Measurements from ENCODE around the gene SF1.

The SF1 gene

DNA sequence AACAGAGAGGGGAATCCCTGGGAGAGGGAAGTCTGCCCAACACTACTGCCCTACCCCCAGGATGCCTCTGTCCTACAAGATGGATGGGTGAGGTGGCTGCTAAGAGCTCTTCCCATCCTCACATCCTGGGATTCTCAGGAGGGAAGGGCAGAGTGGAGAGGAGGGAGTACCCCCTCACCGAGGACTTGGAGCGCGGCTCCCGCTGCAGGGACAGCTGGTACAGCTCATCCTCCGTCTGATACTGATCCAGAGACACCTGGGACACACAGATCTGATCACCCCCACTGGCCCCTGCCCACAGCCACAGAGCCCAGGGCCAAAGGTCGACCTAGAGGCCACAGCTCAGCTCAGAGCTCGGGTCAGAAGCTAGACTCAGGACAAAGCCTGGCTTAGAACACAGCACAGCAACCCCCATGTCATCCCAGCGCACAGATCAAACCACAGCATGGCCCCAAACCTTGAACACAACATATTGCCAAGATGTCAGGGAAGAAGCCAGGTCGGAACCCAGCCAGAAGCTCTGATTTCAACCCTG is 42.5 kb downstream of the SF1 start:
- Histone ChIP-seq H3K4me1 (ENCODE audit: control insufficient read depth in 2 of 2, insufficient read depth in 1 of 2, low read depth in 1 of 2, low read length in 2 of 2) (peaks cover 4 to 5% of the 10 kb centered on the region in 2 donors), H3K9ac (ENCODE audit: low read depth, low read length, poor library complexity) (peak overlapping the region; percentile 0), H2BK5ac (ENCODE audit: low read length) (no peak overlapping the region), H3K79me1 (ENCODE audit: low read depth, low read length) (no peaks in the 10 kb centered on the region), H3K23ac (ENCODE audit: low read depth, low read length, poor library complexity) (peak overlapping the region; percentile 10), H2BK15ac (ENCODE audit: low read length) (peak overlapping the region; percentile 44), H3K4ac (ENCODE audit: low read length) (no peak overlapping the region), H3K27me3 (ENCODE audit: control insufficient read depth in 3 of 3, insufficient read depth in 3 of 3, low read depth in 1 of 3, low read length in 3 of 3) (peaks cover 0 to 12% (median 4%) of the 10 kb centered on the region in 3 experiments), H3K4me3 (ENCODE audit: low read length in 2 of 2) (no peak overlapping the region), H3K14ac (ENCODE audit: low read length) (no peak overlapping the region), H3K36me3 (replicated peaks in 1 of 2; ENCODE audit: control insufficient read depth in 2 of 2, insufficient read depth in 2 of 2, low read length in 2 of 2) (no peaks in the 10 kb centered on the region), H3K18ac (ENCODE audit: low read length) (peak overlapping the region; percentile 23), H3K4me2 (ENCODE audit: insufficient read depth, low read length, poor library complexity, severe bottlenecking) (no peak overlapping the region), H4K91ac (ENCODE audit: low read depth, low read length, poor library complexity) (no peak overlapping the region), H3K9me3 (replicated peaks in 1 of 2; ENCODE audit: control insufficient read depth in 2 of 2, insufficient read depth in 1 of 2, low read depth in 1 of 2, low read length in 2 of 2) (peaks cover 0 to 2% of the 10 kb centered on the region in 2 donors), H3K27ac (replicated peaks; ENCODE audit: low read length) (no peak overlapping the region), H2AFZ (ENCODE audit: low read length) (no peak overlapping the region), H2AK5ac (ENCODE audit: low read depth, low read length) (no peak overlapping the region), H2BK12ac (ENCODE audit: low read length) (no peak overlapping the region), H2BK120ac (ENCODE audit: low read depth, low read length) (no peak overlapping the region), H4K8ac (ENCODE audit: low read depth, low read length) (no peak overlapping the region)
- no CpG with 5 or more reads among the region's 9 CpGs for WGBS, 2 donors (ENCODE audit: extremely low coverage in 2 of 2, insufficient read length in 2 of 2, insufficient replicate concordance in 1 of 2)
- no peak for DNase-seq (ENCODE audit: low spot score)

DNA sequence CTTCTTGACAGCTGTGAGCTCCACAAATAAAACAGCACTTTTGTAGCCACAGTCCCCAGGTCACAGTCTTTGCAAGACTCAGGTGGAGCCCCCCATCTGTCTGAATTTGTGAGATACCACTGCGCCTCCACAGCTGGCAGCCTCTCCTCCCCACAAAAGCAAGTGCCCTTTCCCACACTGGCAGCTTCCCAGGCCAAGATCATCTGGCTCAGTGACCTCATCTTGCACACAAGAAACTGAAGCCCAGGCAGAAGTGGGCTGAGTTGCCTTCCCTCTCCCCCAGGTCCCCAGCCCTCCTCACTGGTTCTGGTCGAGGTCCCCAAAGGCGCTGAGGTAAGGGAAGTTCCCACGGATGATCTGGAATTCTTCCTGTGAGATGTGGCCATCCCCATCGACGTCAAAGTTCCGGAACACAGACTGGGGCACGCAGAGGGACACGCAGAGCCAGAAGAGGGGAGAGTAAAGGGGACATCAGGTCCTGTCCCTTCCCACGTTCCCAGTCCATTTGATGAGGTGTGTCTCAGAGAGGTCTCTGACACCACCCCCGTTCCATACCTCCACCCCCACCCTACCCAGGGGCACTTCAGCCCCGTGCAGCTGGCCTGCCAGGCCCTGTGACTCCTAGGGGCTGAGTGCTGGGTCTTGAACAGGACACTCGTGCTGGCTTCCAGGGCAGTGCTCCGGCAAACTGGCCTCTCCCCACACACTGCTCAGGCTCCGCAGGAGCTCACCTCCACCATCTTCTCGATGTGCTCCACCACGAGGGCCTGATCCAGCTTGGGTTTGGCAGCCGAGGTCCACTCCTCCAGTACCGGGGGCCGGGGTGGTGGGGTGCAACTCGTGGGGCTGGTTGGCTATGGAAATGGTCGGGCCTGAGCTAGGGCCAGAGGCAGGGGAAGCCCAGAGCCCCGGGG is 43.3 kb downstream of the SF1 start:
- H3K9ac ChIP-seq (ENCODE audit: low read depth, low read length, poor library complexity), result peak overlapping the region; percentile 0
- no peaks in the 10 kb centered on the region for H3K36me3 ChIP-seq (replicated peaks in 1 of 2; ENCODE audit: control insufficient read depth in 2 of 2, insufficient read depth in 2 of 2, low read length in 2 of 2)
- H2AK5ac ChIP-seq (ENCODE audit: low read depth, low read length), result no peak overlapping the region
- no peak overlapping the region for H4K91ac ChIP-seq (ENCODE audit: low read depth, low read length, poor library complexity)
- no peak overlapping the region for H2BK5ac ChIP-seq (ENCODE audit: low read length)
- no peak overlapping the region for H3K4me2 ChIP-seq (ENCODE audit: insufficient read depth, low read length, poor library complexity, severe bottlenecking)
- no peak overlapping the region for H3K4ac ChIP-seq (ENCODE audit: low read length)
- DNase-seq (ENCODE audit: low spot score), result no peak
- H2AFZ ChIP-seq (ENCODE audit: low read length), result no peak overlapping the region
- no CpG with 5 or more reads among the region's 23 CpGs for WGBS, 2 donors (ENCODE audit: extremely low coverage in 2 of 2, insufficient read length in 2 of 2, insufficient replicate concordance in 1 of 2)
- H2BK120ac ChIP-seq (ENCODE audit: low read depth, low read length), result no peak overlapping the region
- peaks cover 0 to under 1% of the 10 kb centered on the region in 2 donors for H3K9me3 ChIP-seq (replicated peaks in 1 of 2; ENCODE audit: control insufficient read depth in 2 of 2, insufficient read depth in 1 of 2, low read depth in 1 of 2, low read length in 2 of 2)
- peaks cover 0 to 4% (median 0%) of the 10 kb centered on the region in 3 experiments for H3K27me3 ChIP-seq (ENCODE audit: control insufficient read depth in 3 of 3, insufficient read depth in 3 of 3, low read depth in 1 of 3, low read length in 3 of 3)
- H3K4me1 ChIP-seq (ENCODE audit: control insufficient read depth in 2 of 2, insufficient read depth in 1 of 2, low read depth in 1 of 2, low read length in 2 of 2), result peaks cover 5% of the 10 kb centered on the region in 2 donors
- H3K18ac ChIP-seq (ENCODE audit: low read length), result no peak overlapping the region
- H3K79me1 ChIP-seq (ENCODE audit: low read depth, low read length), result no peaks in the 10 kb centered on the region
- H3K4me3 ChIP-seq (ENCODE audit: low read length in 2 of 2), result no peak overlapping the region
- H2BK15ac ChIP-seq (ENCODE audit: low read length), result peak overlapping the region; percentile 44
- no peak overlapping the region for H3K23ac ChIP-seq (ENCODE audit: low read depth, low read length, poor library complexity)
- no peak overlapping the region for H3K14ac ChIP-seq (ENCODE audit: low read length)
- H2BK12ac ChIP-seq (ENCODE audit: low read length), result no peak overlapping the region
- H3K27ac ChIP-seq (replicated peaks; ENCODE audit: low read length), result no peak overlapping the region
- no peak overlapping the region for H4K8ac ChIP-seq (ENCODE audit: low read depth, low read length)

DNA sequence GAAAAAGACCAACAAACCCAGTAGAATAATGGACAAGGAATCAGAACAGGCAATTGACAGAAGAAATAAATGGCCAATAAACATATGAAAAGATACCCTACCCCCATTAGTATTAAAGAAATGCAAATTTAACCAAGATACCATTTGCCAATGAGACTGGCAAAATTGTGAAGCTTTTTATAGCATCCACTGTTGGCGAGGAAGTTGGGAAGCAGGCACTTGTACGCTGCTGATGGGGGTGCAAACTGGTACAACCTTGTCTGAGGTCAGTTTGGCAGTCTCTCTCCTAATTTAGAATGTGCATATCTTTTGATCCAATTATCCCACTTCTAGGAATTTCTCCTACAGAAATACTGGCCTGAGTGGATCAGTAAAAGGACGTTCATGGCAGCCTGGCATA is 46.7 kb downstream of the SF1 start:
- H2BK120ac ChIP-seq (ENCODE audit: low read depth, low read length), result no peak overlapping the region
- H2AK5ac ChIP-seq (ENCODE audit: low read depth, low read length), result no peak overlapping the region
- no peak overlapping the region for H3K4me2 ChIP-seq (ENCODE audit: insufficient read depth, low read length, poor library complexity, severe bottlenecking)
- no peaks in the 10 kb centered on the region for H3K9me3 ChIP-seq (replicated peaks in 1 of 2; ENCODE audit: control insufficient read depth in 2 of 2, insufficient read depth in 1 of 2, low read depth in 1 of 2, low read length in 2 of 2)
- H2BK12ac ChIP-seq (ENCODE audit: low read length), result no peak overlapping the region
- H3K4me3 ChIP-seq (ENCODE audit: low read length in 2 of 2), result no peak overlapping the region
- no peak overlapping the region for H3K27ac ChIP-seq (replicated peaks; ENCODE audit: low read length)
- peaks cover 7% of the 10 kb centered on the region in 2 donors for H3K4me1 ChIP-seq (ENCODE audit: control insufficient read depth in 2 of 2, insufficient read depth in 1 of 2, low read depth in 1 of 2, low read length in 2 of 2)
- no peaks in the 10 kb centered on the region for H3K36me3 ChIP-seq (replicated peaks in 1 of 2; ENCODE audit: control insufficient read depth in 2 of 2, insufficient read depth in 2 of 2, low read length in 2 of 2)
- H3K79me1 ChIP-seq (ENCODE audit: low read depth, low read length), result no peaks in the 10 kb centered on the region
- no peak for DNase-seq (ENCODE audit: low spot score)
- H3K4ac ChIP-seq (ENCODE audit: low read length), result no peak overlapping the region
- H3K23ac ChIP-seq (ENCODE audit: low read depth, low read length, poor library complexity), result no peak overlapping the region
- no peak overlapping the region for H4K8ac ChIP-seq (ENCODE audit: low read depth, low read length)
- no peak overlapping the region for H3K18ac ChIP-seq (ENCODE audit: low read length)
- no CpG with 5 or more reads among the region's 3 CpGs for WGBS, 2 donors (ENCODE audit: extremely low coverage in 2 of 2, insufficient read length in 2 of 2, insufficient replicate concordance in 1 of 2)
- H3K27me3 ChIP-seq (ENCODE audit: control insufficient read depth in 3 of 3, insufficient read depth in 3 of 3, low read depth in 1 of 3, low read length in 3 of 3), result no peaks in the 10 kb centered on the region
- H3K14ac ChIP-seq (ENCODE audit: low read length), result no peak overlapping the region
- H2BK5ac ChIP-seq (ENCODE audit: low read length), result no peak overlapping the region
- no peak overlapping the region for H2BK15ac ChIP-seq (ENCODE audit: low read length)
- H4K91ac ChIP-seq (ENCODE audit: low read depth, low read length, poor library complexity), result no peak overlapping the region
- H3K9ac ChIP-seq (ENCODE audit: low read depth, low read length, poor library complexity), result no peak overlapping the region
- H2AFZ ChIP-seq (ENCODE audit: low read length), result no peak overlapping the region

DNA sequence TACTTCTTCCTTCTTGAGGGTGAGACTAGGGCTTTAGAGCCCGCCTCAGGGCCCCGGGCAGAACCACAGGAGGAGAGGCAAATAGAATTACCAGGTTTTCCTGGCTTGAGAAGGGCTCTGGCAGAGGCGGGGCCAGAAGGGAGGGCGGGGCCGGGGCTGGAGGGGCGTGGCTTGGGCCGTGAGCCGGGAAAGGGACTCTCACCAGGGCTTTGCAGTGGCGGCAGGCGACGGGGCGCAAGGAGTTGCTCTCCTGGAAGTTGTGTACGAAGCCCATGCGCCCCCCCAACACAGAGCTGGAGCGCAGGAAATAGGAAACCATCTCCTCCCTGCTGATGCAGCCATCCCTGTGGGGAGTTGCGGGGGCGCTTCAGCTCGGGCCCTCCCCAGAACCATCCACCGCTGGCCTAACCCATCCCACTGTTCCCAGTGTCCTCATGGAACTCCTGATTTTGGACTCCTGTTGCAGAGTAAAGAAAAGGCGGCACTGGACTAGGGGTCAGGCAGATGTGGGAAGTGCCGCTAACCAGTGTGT is 48.4 kb downstream of the SF1 start:
- H3K27ac ChIP-seq (replicated peaks; ENCODE audit: low read length), result no peak overlapping the region
- no CpG with 5 or more reads among the region's 21 CpGs for WGBS, 2 donors (ENCODE audit: extremely low coverage in 2 of 2, insufficient read length in 2 of 2, insufficient replicate concordance in 1 of 2)
- no peaks in the 10 kb centered on the region for H3K36me3 ChIP-seq (replicated peaks in 1 of 2; ENCODE audit: control insufficient read depth in 2 of 2, insufficient read depth in 2 of 2, low read length in 2 of 2)
- H2BK12ac ChIP-seq (ENCODE audit: low read length), result no peak overlapping the region
- DNase-seq (ENCODE audit: low spot score), result no peak
- no peaks in the 10 kb centered on the region for H3K9me3 ChIP-seq (replicated peaks in 1 of 2; ENCODE audit: control insufficient read depth in 2 of 2, insufficient read depth in 1 of 2, low read depth in 1 of 2, low read length in 2 of 2)
- H3K27me3 ChIP-seq (ENCODE audit: control insufficient read depth in 3 of 3, insufficient read depth in 3 of 3, low read depth in 1 of 3, low read length in 3 of 3), result no peaks in the 10 kb centered on the region
- H3K4me3 ChIP-seq (ENCODE audit: low read length in 2 of 2), result no peak overlapping the region
- H3K4ac ChIP-seq (ENCODE audit: low read length), result no peak overlapping the region
- no peak overlapping the region for H2BK120ac ChIP-seq (ENCODE audit: low read depth, low read length)
- no peak overlapping the region for H3K14ac ChIP-seq (ENCODE audit: low read length)
- no peak overlapping the region for H2BK15ac ChIP-seq (ENCODE audit: low read length)
- H4K8ac ChIP-seq (ENCODE audit: low read depth, low read length), result peak overlapping the region; percentile 9
- peak overlapping the region; percentile 30 for H2AK5ac ChIP-seq (ENCODE audit: low read depth, low read length)
- no peak overlapping the region for H3K9ac ChIP-seq (ENCODE audit: low read depth, low read length, poor library complexity)
- no peak overlapping the region for H3K4me2 ChIP-seq (ENCODE audit: insufficient read depth, low read length, poor library complexity, severe bottlenecking)
- no peak overlapping the region for H3K18ac ChIP-seq (ENCODE audit: low read length)
- H3K79me1 ChIP-seq (ENCODE audit: low read depth, low read length), result no peaks in the 10 kb centered on the region
- H2BK5ac ChIP-seq (ENCODE audit: low read length), result no peak overlapping the region
- H3K23ac ChIP-seq (ENCODE audit: low read depth, low read length, poor library complexity), result no peak overlapping the region
- H3K4me1 ChIP-seq (ENCODE audit: control insufficient read depth in 2 of 2, insufficient read depth in 1 of 2, low read depth in 1 of 2, low read length in 2 of 2), result peaks cover 16 to 18% of the 10 kb centered on the region in 2 donors
- no peak overlapping the region for H4K91ac ChIP-seq (ENCODE audit: low read depth, low read length, poor library complexity)
- peak overlapping the region; percentile 66 for H2AFZ ChIP-seq (ENCODE audit: low read length)
